SK-N-SH (cell line): ENCODE measurements around the gene CALCR. TPM values are rescaled to one million over a fixed set of nuclear protein-coding genes. Genes with fewer than 3 reads are reported as not detected.

Source experiments
- CTCF ChIA-PET: fragments of 300-600, 350-600 bp; formaldehyde crosslinking; extraction: SDS; loops from one replicate; lab custom pipeline; 2021; lab: Yijun Ruan, JAX
- POLR2A ChIA-PET: fragments of 350-600 bp; sonication (Branson Sonifier 250); formaldehyde crosslinking; extraction: SDS; loops from one replicate; lab custom pipeline; 2020; ENCODE audit warnings: antibody characterized with exemption, inconsistent platforms; lab: Yijun Ruan, JAX
- DNase-seq: peaks from one replicate; pipeline ENCODE4 v3.0.0; 2012
- H2AFZ ChIP-seq: fragments of 200-600 bp; sonication (generic); 2 replicates; pipeline ENCODE4 v1.8.1; 2016; ENCODE audit warnings: antibody characterized with exemption, mild to moderate bottlenecking, low read depth
- H3F3A ChIP-seq: fragments of 200-600 bp; sonication (generic); replicated peaks from 2 replicates; pipeline ENCODE3; 2016; ENCODE audit warnings: antibody characterized with exemption, mild to moderate bottlenecking; ENCODE audit not compliant: insufficient read depth
- H3K27ac ChIP-seq, 2 experiments: fragments of 200-500 bp in 1 of 2; fragments of 200-600 bp in 1 of 2; sonication (Bioruptor generic) in 1 of 2; sonication (generic), shearing (Covaris generic) in 1 of 2; 2 replicates each; pipeline versions ENCODE4 v1.5.1 to v1.6.1; 2014 to 2016; ENCODE audit warnings: low read depth in 2 of 2, inconsistent platforms in 1 of 2, low read length in 1 of 2, mild to moderate bottlenecking in 1 of 2, mixed read lengths in 1 of 2
- H3K27me3 ChIP-seq: fragments of 200-600 bp; sonication (generic), shearing (Covaris generic); 2 replicates; pipeline ENCODE4 v1.6.1; 2016; ENCODE audit warnings: mixed run types; ENCODE audit not compliant: insufficient read depth
- H3K36me3 ChIP-seq, 2 experiments: fragments of 200-500 bp in 1 of 2; fragments of 200-600 bp in 1 of 2; sonication (Bioruptor generic) in 1 of 2; sonication (generic) in 1 of 2; replicated peaks in 1 of 2; 2 replicates each; pipeline versions ENCODE3 to v1.5.1; 2014 to 2016; ENCODE audit warnings: low read length in 1 of 2, mild to moderate bottlenecking in 1 of 2; ENCODE audit not compliant: insufficient read depth in 2 of 2, control insufficient read depth in 1 of 2
- H3K4me1 ChIP-seq, 2 experiments: fragments of 200-500 bp in 1 of 2; fragments of 200-600 bp in 1 of 2; sonication (Bioruptor generic) in 1 of 2; sonication (generic), shearing (Covaris generic) in 1 of 2; 2 replicates each; pipeline versions ENCODE4 v1.5.1 to v1.6.1; 2014 to 2016; ENCODE audit warnings: low read depth in 1 of 2, low read length in 1 of 2, mixed run types in 1 of 2; ENCODE audit not compliant: insufficient read depth in 2 of 2, control insufficient read depth in 1 of 2
- H3K4me2 ChIP-seq: fragments of 200-600 bp; sonication (generic), shearing (Covaris generic); 2 replicates; pipeline ENCODE4 v1.6.1; 2017; ENCODE audit warnings: mixed run types
- H3K4me3 ChIP-seq, 2 experiments: fragments of 200-500 bp in 1 of 2; fragments of 200-600 bp in 1 of 2; sonication (Bioruptor generic) in 1 of 2; sonication (generic), shearing (Covaris generic) in 1 of 2; 2 replicates each; pipeline versions ENCODE4 v1.5.1 to v1.8.1; 2014 to 2016; ENCODE audit warnings: low read depth in 2 of 2, inconsistent platforms in 1 of 2, low read length in 1 of 2, mild to moderate bottlenecking in 1 of 2, mixed read lengths in 1 of 2, moderate library complexity in 1 of 2
- H3K79me2 ChIP-seq: fragments of 200-600 bp; sonication (generic); 2 replicates; pipeline ENCODE4 v1.8.1; 2017; ENCODE audit warnings: mild to moderate bottlenecking; ENCODE audit not compliant: insufficient read depth
- H3K9ac ChIP-seq: fragments of 200-600 bp; sonication (generic); 2 replicates; pipeline ENCODE4 v1.6.1; 2017; ENCODE audit warnings: mixed run types
- H3K9me2 ChIP-seq: fragments of 200-600 bp; sonication (generic); 2 replicates; pipeline ENCODE4 v1.6.1; 2017; ENCODE audit warnings: mixed run types
- H3K9me3 ChIP-seq: fragments of 200-600 bp; sonication (generic); 2 replicates; pipeline ENCODE4 v1.6.1; 2017; ENCODE audit warnings: mixed run types, mild to moderate bottlenecking, moderate library complexity
- H4K20me1 ChIP-seq: fragments of 200-600 bp; sonication (generic); 2 replicates; pipeline ENCODE4 v1.6.1; 2017; ENCODE audit warnings: mild to moderate bottlenecking, mixed run types; ENCODE audit not compliant: insufficient read depth
- EP300 ChIP-seq, 2 experiments: IDR thresholded peaks; 2 replicates each; pipeline versions ENCODE4 v1.4.0 to v1.6.1; 2012; ENCODE audit warnings: borderline replicate concordance in 1 of 2, low read depth in 1 of 2, low read length in 1 of 2
- FOSL2 ChIP-seq: IDR thresholded peaks from 2 replicates; pipeline ENCODE4 v1.4.0; 2012; ENCODE audit warnings: low read depth, mild to moderate bottlenecking, moderate library complexity, borderline replicate concordance
- FOXJ3 ChIP-seq: sonication (generic); formaldehyde crosslinking; IDR thresholded peaks from 2 replicates; pipeline ENCODE4 v1.5.1; 2020; ENCODE audit warnings: mild to moderate bottlenecking, missing genetic modification reagents
- IRF3 ChIP-seq: fragments of 150-350 bp; IDR thresholded peaks from 2 replicates; pipeline ENCODE4 v1.6.1; 2016; ENCODE audit warnings: mild to moderate bottlenecking, low read depth, low read length
- JUND ChIP-seq: IDR thresholded peaks from 2 replicates; pipeline ENCODE4 v1.4.0; 2012
- NFIC ChIP-seq: IDR thresholded peaks from 2 replicates; pipeline ENCODE4 v1.4.0; 2012; ENCODE audit warnings: borderline replicate concordance
- NRF1 ChIP-seq: IDR thresholded peaks from 2 replicates; pipeline ENCODE4 v1.6.1; 2012; ENCODE audit warnings: low read depth, mild to moderate bottlenecking, low read length
- PBX3 ChIP-seq: IDR thresholded peaks from 2 replicates; pipeline ENCODE4; 2012
- POLR2AphosphoS5 ChIP-seq: IDR thresholded peaks from 2 replicates; pipeline ENCODE4 v1.6.1; 2012; ENCODE audit warnings: low read depth, low read length
- RCOR1 ChIP-seq: fragments of 150-350 bp; IDR thresholded peaks from 2 replicates; pipeline ENCODE4 v1.6.1; 2017; ENCODE audit warnings: antibody characterized with exemption, low read length
- REST ChIP-seq: IDR thresholded peaks from 2 replicates; pipeline ENCODE4 v1.6.1; 2012; ENCODE audit warnings: mild to moderate bottlenecking, low read depth, low read length, moderate library complexity
- SIN3A ChIP-seq: IDR thresholded peaks from 2 replicates; pipeline ENCODE4 v1.6.1; 2012; ENCODE audit warnings: low read depth, mild to moderate bottlenecking, low read length, moderate library complexity, borderline replicate concordance
- SMC3 ChIP-seq: IDR thresholded peaks from 2 replicates; pipeline ENCODE4 v1.6.1; 2012; ENCODE audit warnings: low read depth, low read length, improper control_type of control experiment
- TAF1 ChIP-seq: IDR thresholded peaks from 2 replicates; pipeline ENCODE4 v1.6.1; 2012; ENCODE audit warnings: low read depth, mild to moderate bottlenecking, low read length, moderate library complexity, borderline replicate concordance
- TEAD4 ChIP-seq: IDR thresholded peaks from 2 replicates; pipeline ENCODE4 v1.4.0; 2012; ENCODE audit warnings: mild to moderate bottlenecking, borderline replicate concordance; ENCODE audit not compliant: insufficient read depth
- YY1 ChIP-seq: IDR thresholded peaks from 2 replicates; pipeline ENCODE4 v1.4.0; 2012; ENCODE audit warnings: low read depth, mild to moderate bottlenecking
- WGBS: methylation state at CpG from one replicate; pipeline ENCODE4 v1.1.6; 2017; ENCODE audit warnings: low lambda C conversion rate; 5-methylcytosine and 5-hydroxymethylcytosine counted together
- polyA plus RNA-seq, 3 experiments: library from polyadenylated mRNA; depleted of rRNA; stranded (reverse); fragments of >200 nt; gene quantifications; 2 replicates each; pipeline ENCODE4 v1.2.3, GENCODE V29; 2012

Gene CALCR
- polyA plus RNA-seq, 1 of the 3 experiments (the other 2 are of a cell fraction) = 0.12 TPM

GRCh38 chr7:93427107-93427506 is 147.4 kb downstream of the CALCR start:
- WGBS = 23% methylated on average over 2 of the region's 2 CpGs
- POLR2A ChIA-PET = no interaction called here

GRCh38 chr7:93426155-93426696 is 148.3 kb downstream of the CALCR start:
- Histone ChIP-seq H4K20me1 (no peaks in the 10 kb centered on the region), H2AFZ (no peak overlapping the region), H3K27me3 (no peaks in the 10 kb centered on the region; the same call in 1 of the 2 replicates), H3K27ac (no peak overlapping the region), H3K4me2 (no peak overlapping the region), H3K79me2 (no peaks in the 10 kb centered on the region), H3K9ac (no peak overlapping the region), H3K36me3 (no peaks in the 10 kb centered on the region), H3K4me1 (no peaks in the 10 kb centered on the region; a peak in 2 of 4 replicates), H3K9me2 (no peaks in the 10 kb centered on the region), H3K4me3 (no peak overlapping the region), H3F3A (no peaks in the 10 kb centered on the region), H3K9me3 (no peaks in the 10 kb centered on the region)
- WGBS = 41% methylated on average over 15 of the region's 15 CpGs
- ChIA-PET POLR2A (no interaction called here), CTCF (interaction anchor here (0.6 to 1.3 kb wide), 2 partner anchors 48 to 52 kb away, joined by 3 read pairs; no protein-coding TSS in a partner anchor)
- DNase-seq = no peak
- TF ChIP-seq SIN3A (no peak), PBX3 (no peak), SMC3 (no peak), EP300 (IDR thresholded peaks at IDR 0.05; ENCODE audit: borderline replicate concordance in 1 of 2, low read depth in 1 of 2, low read length in 1 of 2) (no peak), NRF1 (no peak), YY1 (no peak), RCOR1 (no peak), POLR2AphosphoS5 (no peak), FOXJ3 (CRISPR knock-in tag) (no peak), REST (no peak), TAF1 (no peak), NFIC (no peak)

More at GRCh38 chr7:93427107-93427506, 147.4 kb downstream of the CALCR start:
- Histone ChIP-seq H3F3A (no peaks in the 10 kb centered on the region), H3K79me2 (no peaks in the 10 kb centered on the region), H3K36me3 (no peaks in the 10 kb centered on the region), H3K27me3 (no peaks in the 10 kb centered on the region; the same call in 1 of the 2 replicates), H3K9me3 (no peaks in the 10 kb centered on the region), H3K4me2 (no peak overlapping the region), H3K9me2 (no peaks in the 10 kb centered on the region), H4K20me1 (no peaks in the 10 kb centered on the region), H3K27ac (no peak overlapping the region), H3K9ac (no peak overlapping the region), H2AFZ (no peak overlapping the region), H3K4me1 (no peaks in the 10 kb centered on the region; a peak in 2 of 4 replicates), H3K4me3 (no peak overlapping the region)
- CTCF ChIA-PET = interaction anchor here (1.3 kb wide), 1 partner anchor 52 kb away, joined by 3 read pairs; no protein-coding TSS in a partner anchor
- DNase-seq = no peak
- TF ChIP-seq JUND (no peak), IRF3 (no peak), EP300 (IDR thresholded peaks at IDR 0.05; ENCODE audit: borderline replicate concordance in 1 of 2, low read depth in 1 of 2, low read length in 1 of 2) (no peak), TEAD4 (no peak), FOSL2 (no peak), NRF1 (no peak), PBX3 (no peak)
